GM21526 (cell line): ENCODE results near the gene GON4L.
"Not testable (repeated sequence)": the region's sequence is repeated elsewhere in the genome, so short reads cannot be mapped to it uniquely, and the experiment has no call there.

ENCODE experiments used
- ATAC-seq: cut with Tn5 transposase; IDR thresholded peaks from one replicate; pipeline ENCODE4 v1.9.1; 2021; ENCODE audit warnings: moderate library complexity; ENCODE audit not compliant: unreplicated experiment, low FRiP score

Gene GON4L

DNA sequence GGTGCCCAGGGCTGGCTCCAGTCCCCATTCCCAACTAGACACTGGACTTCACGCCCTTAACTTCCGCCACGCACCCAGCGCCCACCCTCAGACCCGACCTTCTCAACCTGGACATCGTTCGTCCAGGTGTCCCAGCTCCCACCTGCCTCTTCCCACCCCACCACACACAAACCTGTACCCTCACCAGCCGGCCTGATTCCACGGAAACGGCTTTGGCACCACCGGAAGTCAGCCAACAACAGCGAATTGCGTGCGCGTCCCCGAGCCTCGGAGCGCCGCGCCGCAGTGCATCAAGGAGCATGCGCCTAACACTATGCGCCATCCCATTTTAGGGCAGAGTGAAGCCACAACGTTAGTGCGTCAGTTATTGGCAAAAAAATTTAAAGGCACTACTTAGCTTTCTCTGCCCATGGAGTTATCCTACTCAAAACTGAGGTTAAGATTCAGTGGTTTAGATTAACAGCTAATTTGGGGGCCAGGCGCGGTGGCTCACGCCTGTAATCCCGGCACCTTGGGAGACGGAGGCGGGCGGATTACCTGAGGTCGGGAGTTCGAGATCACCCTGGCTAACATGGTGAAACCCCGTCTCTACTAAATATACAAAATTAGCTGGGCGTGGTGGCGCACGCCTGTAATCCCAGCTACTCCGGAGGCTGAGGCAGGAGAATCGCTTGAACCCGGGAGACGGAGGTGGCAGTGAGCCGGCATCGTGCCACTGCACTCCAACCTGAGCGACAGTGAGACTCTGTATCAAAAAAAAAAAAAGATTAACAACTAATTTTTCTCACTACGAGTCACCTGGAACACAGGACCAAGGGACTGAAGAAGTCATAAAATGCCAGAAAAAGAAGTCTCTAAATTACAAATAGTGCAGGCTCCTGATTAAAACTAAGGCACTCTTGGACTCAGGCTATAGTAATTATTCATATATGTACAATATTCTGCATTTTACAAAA is at the start of gene GON4L:
TSS of gene GON4L (minus strand) at position 240 of the 956 bp plus-strand sequence. CDS start 3,434 bp downstream, outside the sequence.
- ATAC-seq, result peak; percentile 57

GRCh38 chr1:155904261-155904660 is 47.2 kb upstream of the GON4L start:
- no peak for ATAC-seq

DNA sequence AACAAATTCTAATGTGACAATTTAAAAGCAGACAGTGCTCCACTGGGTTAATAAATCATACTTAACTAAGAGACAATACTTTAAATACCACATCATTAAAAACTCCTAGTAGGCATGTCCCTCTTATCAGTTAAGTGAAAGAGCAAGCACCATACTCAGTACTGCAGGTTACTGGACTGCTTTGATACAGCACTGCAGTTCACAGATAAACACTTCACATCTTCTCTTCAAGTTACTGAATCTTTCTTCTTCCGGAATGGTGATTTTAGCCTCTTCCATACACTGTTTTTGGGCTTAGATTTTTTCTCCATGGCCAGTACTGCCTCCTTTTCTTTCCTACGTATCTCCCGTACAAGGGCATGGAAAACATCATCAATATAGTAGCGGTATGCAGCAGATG is 43.1 kb upstream of the GON4L start:
- no peak for ATAC-seq

- ATAC-seq, result no peak
These were observed 42.7 kb upstream of the GON4L start for GRCh38 chr1:155899683-155900082.

DNA sequence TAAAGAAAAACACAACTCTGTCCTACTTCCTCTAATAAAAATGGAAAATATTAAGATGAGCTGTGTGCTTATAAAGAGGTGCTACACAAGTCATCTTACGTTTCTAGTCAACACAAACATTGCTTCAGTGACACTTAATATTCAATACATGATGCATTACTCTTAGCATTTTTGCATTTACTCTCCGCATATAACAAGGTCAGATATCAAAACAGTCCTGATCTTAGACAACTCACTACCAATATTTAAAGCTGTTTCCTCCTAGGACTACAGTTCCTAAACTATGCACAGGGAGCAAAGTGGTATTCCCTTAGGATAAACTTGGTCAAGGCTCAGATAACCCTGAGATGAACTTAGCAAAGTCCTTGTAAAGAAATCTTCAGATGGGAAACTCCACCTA is 41.9 kb upstream of the GON4L start:
- no peak for ATAC-seq

GRCh38 chr1:155897746-155898145 is 40.7 kb upstream of the GON4L start:
- ATAC-seq, result no peak

DNA sequence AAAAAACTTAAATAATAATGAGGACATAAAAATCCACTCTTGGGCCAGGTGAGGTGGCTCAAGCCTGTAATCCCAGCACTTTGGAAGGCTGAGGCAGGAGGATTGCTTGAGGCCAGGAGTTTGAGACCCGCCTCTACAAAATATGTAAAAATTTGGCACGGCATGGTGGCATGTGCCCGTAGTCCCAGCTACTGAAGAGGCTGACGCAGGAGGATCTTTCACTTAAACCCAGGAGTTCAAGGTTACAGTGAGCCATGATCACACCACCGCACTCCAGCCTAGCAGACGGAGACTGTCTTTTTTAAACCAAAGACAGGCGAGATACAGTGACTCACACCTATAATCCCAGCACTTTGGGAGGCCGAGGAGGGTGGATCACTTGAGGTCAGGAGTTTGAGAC is 39.5 kb upstream of the GON4L start:
- not testable (repeated sequence) for ATAC-seq

- ATAC-seq, result not testable (repeated sequence)
These were observed 38.6 kb upstream of the GON4L start for GRCh38 chr1:155895617-155896016.

GRCh38 chr1:155893389-155894142 is 36.6 kb upstream of the GON4L start:
- no peak for ATAC-seq

- ATAC-seq, result no peak
These were observed 35.8 kb upstream of the GON4L start for GRCh38 chr1:155892796-155893195.

DNA sequence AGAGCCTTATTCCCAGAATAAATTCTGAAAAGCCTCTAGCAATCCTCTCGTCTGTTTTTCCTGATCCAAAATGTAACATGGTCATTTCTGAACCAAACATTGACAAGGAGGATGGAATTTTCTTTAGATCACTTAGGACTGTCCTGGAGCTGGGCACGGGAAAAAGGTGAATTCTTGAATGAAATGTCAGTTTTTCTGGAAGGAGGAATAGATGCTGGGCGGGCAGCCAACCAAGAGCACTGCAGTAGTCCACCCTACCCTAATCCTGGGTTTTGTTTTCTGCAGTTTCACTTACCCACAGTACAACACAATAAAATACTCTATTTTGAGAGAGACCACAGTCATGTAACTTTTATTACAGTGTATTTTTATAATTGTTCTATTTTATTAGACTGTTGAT is 33.2 kb upstream of the GON4L start:
- no peak for ATAC-seq

GRCh38 chr1:155889566-155889965 is 32.6 kb upstream of the GON4L start:
- no peak for ATAC-seq

DNA sequence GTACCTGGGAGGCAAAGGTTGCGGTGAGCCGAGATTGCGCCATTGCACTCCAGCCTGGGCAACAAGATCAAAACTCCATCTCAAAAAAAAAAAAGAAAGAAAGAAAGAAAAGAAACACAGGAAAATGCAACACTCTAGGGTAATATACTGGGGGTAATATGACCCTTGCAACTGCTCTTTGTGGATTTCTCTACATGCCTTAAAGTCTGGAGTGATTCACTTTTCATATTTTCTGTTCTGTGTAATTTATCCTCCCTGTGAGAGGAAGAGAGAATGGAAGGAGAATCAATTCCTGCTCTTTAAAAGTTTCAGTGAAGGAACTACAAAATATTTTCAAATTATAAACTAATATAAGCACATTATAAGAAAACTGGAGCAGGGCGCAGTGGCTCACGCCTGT is 31.5 kb upstream of the GON4L start:
- ATAC-seq, result no peak

- no peak for ATAC-seq
These were observed 28.0 kb upstream of the GON4L start for GRCh38 chr1:155884982-155885381.

- no peak for ATAC-seq
These were observed 27.3 kb upstream of the GON4L start for GRCh38 chr1:155884031-155884960.

DNA sequence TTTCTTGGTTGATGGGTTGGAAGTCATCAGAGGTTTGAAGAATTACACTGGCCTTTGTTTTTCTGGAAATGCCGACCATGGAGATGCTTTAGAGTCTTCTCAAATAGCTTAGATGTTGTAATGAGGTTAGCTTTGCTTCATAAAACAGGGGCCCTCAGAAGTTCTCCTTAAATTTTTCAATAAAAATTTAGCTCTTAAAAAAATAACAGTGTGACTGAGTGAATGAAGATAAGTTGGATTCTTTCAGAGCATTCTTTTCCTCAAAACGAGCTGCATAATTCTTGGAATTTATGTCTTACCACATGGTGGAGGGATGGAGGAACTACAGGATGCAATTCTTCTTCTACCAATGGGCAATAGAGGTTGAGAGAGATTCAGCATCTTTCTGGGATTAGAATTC is 25.8 kb upstream of the GON4L start:
- ATAC-seq, result no peak

GRCh38 chr1:155882235-155882634 is 25.2 kb upstream of the GON4L start:
- ATAC-seq, result no peak

DNA sequence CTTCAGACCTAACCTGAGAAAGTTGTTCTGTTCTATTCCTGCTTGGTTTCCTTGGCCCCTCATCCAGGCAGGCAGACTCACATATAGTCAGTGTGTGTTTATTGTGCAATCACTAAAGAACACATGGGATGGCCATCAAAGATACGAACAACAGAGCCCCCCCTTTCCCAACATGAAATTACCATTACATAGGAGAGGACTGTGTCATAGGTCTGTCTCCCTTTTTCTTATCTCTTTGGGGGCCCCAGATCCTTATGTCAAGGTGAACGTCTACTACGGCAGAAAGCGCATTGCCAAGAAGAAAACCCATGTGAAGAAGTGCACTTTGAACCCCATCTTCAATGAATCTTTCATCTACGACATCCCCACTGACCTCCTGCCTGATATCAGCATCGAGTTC is 23.9 kb upstream of the GON4L start:
- no peak for ATAC-seq

DNA sequence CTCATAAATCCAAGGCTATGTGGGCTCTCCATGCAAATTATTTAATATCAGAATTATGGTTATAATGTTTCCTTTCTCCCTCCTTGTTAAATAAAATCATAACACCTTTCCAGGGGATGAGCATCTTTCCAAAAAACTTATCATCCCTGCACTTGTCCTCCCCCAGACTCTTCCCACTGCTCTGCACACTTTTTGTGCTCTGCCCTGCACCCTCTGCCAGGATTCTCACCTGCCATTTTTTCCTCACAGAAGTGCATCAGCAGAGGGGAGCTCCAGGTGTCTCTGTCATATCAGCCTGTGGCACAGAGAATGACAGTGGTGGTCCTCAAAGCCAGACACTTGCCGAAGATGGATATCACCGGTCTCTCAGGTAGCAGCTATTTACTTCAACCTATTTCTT is 23.2 kb upstream of the GON4L start:
- no peak for ATAC-seq

DNA sequence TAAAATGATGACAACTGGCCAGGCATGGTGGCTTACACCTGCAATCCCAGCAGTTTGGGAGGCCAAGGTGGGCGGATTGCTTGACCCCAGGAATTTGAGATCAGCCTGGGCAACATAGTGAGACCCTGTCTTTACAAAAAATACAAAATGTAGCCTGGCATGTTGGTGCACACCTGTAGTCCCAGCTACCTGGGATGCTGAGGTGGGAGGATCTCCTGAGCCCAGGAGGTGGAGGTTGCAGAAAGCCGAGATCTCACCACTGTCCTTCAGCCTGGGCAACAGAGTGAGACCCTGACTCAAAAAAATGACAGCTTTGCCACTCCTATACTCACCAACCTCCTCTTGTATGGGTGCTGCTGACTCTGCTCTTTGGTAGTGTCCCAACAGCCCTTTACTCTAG is 20.9 kb upstream of the GON4L start:
- ATAC-seq, result no peak

DNA sequence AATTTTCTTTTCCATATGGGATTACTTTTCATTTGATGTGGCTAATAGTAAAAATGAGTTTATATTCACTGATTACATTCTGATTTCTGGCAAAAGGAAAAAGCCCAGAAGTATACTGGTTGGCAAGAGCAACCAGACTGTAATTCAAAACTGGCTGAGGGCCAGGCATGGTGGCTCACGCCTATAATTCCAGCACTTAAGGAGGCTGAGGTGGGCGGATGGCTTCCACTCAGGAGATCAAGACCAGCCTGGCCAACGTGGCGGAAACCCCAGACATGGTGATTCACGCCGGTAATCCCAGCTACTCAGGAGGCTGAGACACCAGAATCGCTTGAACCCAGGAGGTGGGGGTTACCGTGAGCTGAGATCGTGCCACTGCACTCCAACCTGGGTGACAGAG is 16.8 kb upstream of the GON4L start:
- no peak for ATAC-seq
